Measurements from ENCODE around the gene ACSS1. TPM values are rescaled to one million over a fixed set of nuclear protein-coding genes. Genes with fewer than 3 reads are reported as not detected.

Gene ACSS1
- total RNA-seq, 1 donor from 2014 or later = not detected

- H3K27me3 ChIP-seq = no peaks in the 10 kb centered on the region
- Mint-ChIP-seq H3K9me3 (peaks cover 2% of the 10 kb centered on the region), H3K4me3 (no peak overlapping the region), H3K27me3 (ENCODE audit: insufficient read depth, low read depth) (peaks cover 9% of the 10 kb centered on the region), H3K27ac (no peak overlapping the region), H3K4me1 (no peaks in the 10 kb centered on the region), H3K36me3 (no peaks in the 10 kb centered on the region)
- TF ChIP-seq EZH2phosphoT487 (IDR thresholded peaks at IDR 0.05) = no peak
- TF ChIP-seq CTCF (IDR thresholded peaks at IDR 0.05) = no peak
- no peak for TF ChIP-seq EZH2 (IDR thresholded peaks at IDR 0.05)
- no peak overlapping the region for H3K4me3 ChIP-seq
- H3K36me3 ChIP-seq = no peaks in the 10 kb centered on the region
- H3K27ac ChIP-seq = no peak overlapping the region
- no peaks in the 10 kb centered on the region for H3F3A ChIP-seq (ENCODE audit: low read depth)
- DNase-seq (ENCODE audit: low spot score) = no peak
- no peaks in the 10 kb centered on the region for H3K4me1 ChIP-seq
- no peak overlapping the region for H3K9ac ChIP-seq
- H3K4me2 ChIP-seq = no peak overlapping the region
- no peaks in the 10 kb centered on the region for H3K79me2 ChIP-seq (ENCODE audit: low read depth)
- no peak overlapping the region for H2AFZ ChIP-seq (replicated peaks)
- H4K20me1 ChIP-seq (ENCODE audit: low read depth) = no peaks in the 10 kb centered on the region
- H3K9me3 ChIP-seq (ENCODE audit: low read depth) = no peaks in the 10 kb centered on the region
Observed at GRCh38 chr20:25021336-25021735, 36.6 kb downstream of the ACSS1 start.

GRCh38 chr20:25020901-25021301 is 37.0 kb downstream of the ACSS1 start:
- no peaks in the 10 kb centered on the region for H3K4me1 Mint-ChIP-seq
- peaks cover 9% of the 10 kb centered on the region for H3K27me3 Mint-ChIP-seq (ENCODE audit: insufficient read depth, low read depth)
- Histone ChIP-seq H3K9ac (no peak overlapping the region), H3K4me2 (no peak overlapping the region), H3K36me3 (no peaks in the 10 kb centered on the region), H3K79me2 (ENCODE audit: low read depth) (no peaks in the 10 kb centered on the region), H2AFZ (replicated peaks) (no peak overlapping the region), H3K4me1 (no peaks in the 10 kb centered on the region), H3K27me3 (no peaks in the 10 kb centered on the region), H3K27ac (no peak overlapping the region), H3K9me3 (ENCODE audit: low read depth) (no peaks in the 10 kb centered on the region), H3F3A (ENCODE audit: low read depth) (no peaks in the 10 kb centered on the region), H4K20me1 (ENCODE audit: low read depth) (no peaks in the 10 kb centered on the region), H3K4me3 (no peak overlapping the region)
- TF ChIP-seq EZH2phosphoT487 (IDR thresholded peaks at IDR 0.05) = no peak
- TF ChIP-seq CTCF (IDR thresholded peaks at IDR 0.05) = no peak
- TF ChIP-seq EZH2 (IDR thresholded peaks at IDR 0.05) = no peak
- DNase-seq (ENCODE audit: low spot score) = no peak
- no peaks in the 10 kb centered on the region for H3K36me3 Mint-ChIP-seq
- peaks cover 2% of the 10 kb centered on the region for H3K9me3 Mint-ChIP-seq
- no peak overlapping the region for H3K27ac Mint-ChIP-seq
- H3K4me3 Mint-ChIP-seq = no peak overlapping the region

GRCh38 chr20:25020345-25020744 is 37.6 kb downstream of the ACSS1 start:
- Histone ChIP-seq H2AFZ (replicated peaks) (no peak overlapping the region), H4K20me1 (ENCODE audit: low read depth) (no peaks in the 10 kb centered on the region), H3K9me3 (ENCODE audit: low read depth) (no peaks in the 10 kb centered on the region), H3K4me2 (no peak overlapping the region), H3K4me3 (no peak overlapping the region), H3K36me3 (no peaks in the 10 kb centered on the region), H3K9ac (no peak overlapping the region), H3F3A (ENCODE audit: low read depth) (no peaks in the 10 kb centered on the region), H3K4me1 (no peaks in the 10 kb centered on the region), H3K27me3 (no peaks in the 10 kb centered on the region), H3K79me2 (ENCODE audit: low read depth) (no peaks in the 10 kb centered on the region), H3K27ac (no peak overlapping the region)
- Mint-ChIP-seq H3K27me3 (ENCODE audit: insufficient read depth, low read depth) (peaks cover 9% of the 10 kb centered on the region), H3K27ac (no peak overlapping the region), H3K36me3 (no peaks in the 10 kb centered on the region), H3K9me3 (peaks cover 2% of the 10 kb centered on the region), H3K4me1 (no peaks in the 10 kb centered on the region), H3K4me3 (no peak overlapping the region)
- TF ChIP-seq EZH2 (IDR thresholded peaks at IDR 0.05) (no peak), EZH2phosphoT487 (IDR thresholded peaks at IDR 0.05) (no peak), CTCF (IDR thresholded peaks at IDR 0.05) (no peak)
- no peak for DNase-seq (ENCODE audit: low spot score)

Measured in neural progenitor cell (in vitro differentiated cells).